NB4 (cell line): ENCODE measurements around the gene CCDC187.

Source experiments
- DNase-seq: peaks from one replicate; pipeline ENCODE4 v3.0.0; 2010; ENCODE audit warnings: low read depth
- H3K4me3 ChIP-seq: one replicate; pipeline ENCODE4 v1.5.1; 2011; ENCODE audit warnings: mild to moderate bottlenecking, low read depth, low read length, moderate library complexity
- CTCF ChIP-seq: IDR thresholded peaks from one replicate; pipeline ENCODE4 v1.5.1; 2012; ENCODE audit warnings: low read depth, low read length
- MAX ChIP-seq: IDR thresholded peaks from 2 replicates; pipeline ENCODE4 v1.6.1; 2011; ENCODE audit warnings: low read depth, low read length
- MYC ChIP-seq: IDR thresholded peaks from 2 replicates; pipeline ENCODE4 v1.6.1; 2011; ENCODE audit warnings: low read depth, low read length
- POLR2A ChIP-seq: IDR thresholded peaks from 2 replicates; pipeline ENCODE4 v1.6.1; 2011; ENCODE audit warnings: mild to moderate bottlenecking; ENCODE audit not compliant: insufficient read length; ENCODE audit errors: extremely low read depth

CCDC187 gene

GRCh38 chr9:136252281-136252680 is 51.6 kb downstream of the CCDC187 start:
- TF ChIP-seq CTCF (no peak), MYC (no peak), MAX (no peak), POLR2A (no peak)
- H3K4me3 ChIP-seq = no peak overlapping the region
- DNase-seq = no peak

GRCh38 chr9:136251264-136252115 is 52.4 kb downstream of the CCDC187 start:
- TF ChIP-seq POLR2A = no peak
- TF ChIP-seq MAX = no peak
- TF ChIP-seq CTCF = no peak
- no peak for TF ChIP-seq MYC
- no peak overlapping the region for H3K4me3 ChIP-seq
- peak; percentile 29 for DNase-seq

GRCh38 chr9:136250676-136251075 is 53.2 kb downstream of the CCDC187 start:
- TF ChIP-seq CTCF (no peak), MAX (no peak), POLR2A (no peak), MYC (no peak)
- no peak for DNase-seq
- no peak overlapping the region for H3K4me3 ChIP-seq

GRCh38 chr9:136249877-136250559 is 53.9 kb downstream of the CCDC187 start:
- TF ChIP-seq CTCF (no peak), MYC (no peak), MAX (no peak), POLR2A (no peak)
- no peak for DNase-seq
- no peak overlapping the region for H3K4me3 ChIP-seq

GRCh38 chr9:136248951-136249876 is 54.7 kb downstream of the CCDC187 start:
- TF ChIP-seq POLR2A (no peak), MAX (no peak), CTCF (no peak), MYC (no peak)
- H3K4me3 ChIP-seq = no peak overlapping the region
- DNase-seq = no peak
